ENCODE measurements around the gene SSU72. TPM values are rescaled to one million over a fixed set of nuclear protein-coding genes. Genes with fewer than 3 reads are reported as not detected.

SSU72 gene
- total RNA-seq, 1 donor from 2014 or later: 137 TPM

DNA sequence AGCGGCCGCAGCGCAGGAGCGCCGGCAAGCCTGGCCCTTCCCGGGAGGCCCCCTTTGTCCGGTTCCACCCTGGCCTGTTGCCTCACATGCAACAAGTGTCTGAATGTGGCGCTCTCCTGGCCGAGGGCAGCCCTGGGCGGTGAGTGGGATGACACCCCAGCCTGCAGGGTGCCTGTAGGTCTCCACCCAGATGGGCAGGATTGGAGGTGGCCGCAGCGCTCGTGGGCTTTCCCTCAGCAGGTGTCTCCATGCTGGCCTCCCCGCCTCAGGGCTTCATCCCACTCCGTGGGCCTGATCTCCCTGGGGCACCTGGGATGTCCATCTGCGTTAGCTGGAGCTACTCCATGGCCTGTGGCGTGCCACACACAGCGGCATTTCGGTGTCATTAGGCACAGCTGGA lies 42.2 kb upstream of the SSU72 start:
- intact Hi-C loops (cut with micrococcal nuclease): loop anchor here (10.0 kb wide), 2 partner anchors 108 to 778 kb away; partner anchors contain the start of genes CDK11A, MORN1 and RER1
- H3K36me3 Mint-ChIP-seq (ENCODE audit: low read depth): peaks cover 4% of the 10 kb centered on the region
- peak overlapping the region; percentile 86 for H3K27ac Mint-ChIP-seq
- H3K4me3 Mint-ChIP-seq: peak overlapping the region; percentile 85
- no peaks in the 10 kb centered on the region for H3K27me3 Mint-ChIP-seq (ENCODE audit: insufficient read depth)
- H3K9me3 Mint-ChIP-seq: no peaks in the 10 kb centered on the region
- H3K4me1 Mint-ChIP-seq (ENCODE audit: low read depth): peaks cover 25% of the 10 kb centered on the region
- DNase-seq (ENCODE audit: low spot score): no peak

DNA sequence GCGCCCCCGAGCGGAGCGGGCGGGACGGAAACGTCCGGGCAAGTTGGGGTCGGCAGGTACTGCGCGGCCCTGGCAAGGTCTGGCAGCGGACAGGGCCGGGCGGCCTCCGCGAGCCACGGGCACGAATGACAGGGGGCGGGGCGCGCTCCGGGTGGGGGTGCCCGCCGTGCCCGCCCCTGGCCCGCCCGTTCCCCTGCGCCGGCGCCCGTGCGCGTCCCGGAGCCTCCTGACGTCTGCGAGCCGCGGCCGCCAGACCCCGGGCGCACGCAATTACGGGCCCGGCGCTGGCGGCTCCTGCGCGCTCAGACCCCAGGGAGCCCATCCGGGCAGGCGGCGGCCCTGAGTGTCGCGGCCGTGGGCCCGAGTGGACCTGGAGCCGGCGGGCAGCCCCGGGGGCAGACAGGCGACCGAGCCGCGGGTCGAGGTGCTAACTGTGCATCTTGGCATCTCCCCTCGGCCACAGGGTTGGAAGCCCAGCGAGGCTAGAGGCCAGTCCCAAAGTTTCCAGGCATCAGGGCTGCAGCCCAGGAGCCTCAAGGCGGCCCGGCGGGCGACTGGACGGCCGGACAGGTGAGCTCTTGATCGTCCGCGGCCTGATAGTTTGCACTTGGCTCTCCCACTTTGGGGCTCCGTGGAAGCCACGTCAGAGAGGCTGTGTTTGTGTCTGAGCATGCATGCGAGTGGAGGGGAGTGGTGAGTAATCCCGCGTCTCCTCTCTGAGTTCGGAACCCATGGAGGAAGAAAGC lies 41.6 kb upstream of the SSU72 start:
- peak; percentile 49 for DNase-seq (ENCODE audit: low spot score)
- intact Hi-C loops (cut with micrococcal nuclease): loop anchor here (10.0 kb wide), 2 partner anchors 109 to 779 kb away; partner anchors contain the start of genes CDK11A, MORN1 and RER1
- H3K4me1 Mint-ChIP-seq (ENCODE audit: low read depth): peaks cover 25% of the 10 kb centered on the region
- H3K9me3 Mint-ChIP-seq: no peaks in the 10 kb centered on the region
- H3K27ac Mint-ChIP-seq: peak overlapping the region; percentile 86
- peaks cover 4% of the 10 kb centered on the region for H3K36me3 Mint-ChIP-seq (ENCODE audit: low read depth)
- peak overlapping the region; percentile 85 for H3K4me3 Mint-ChIP-seq
- no peaks in the 10 kb centered on the region for H3K27me3 Mint-ChIP-seq (ENCODE audit: insufficient read depth)

- Mint-ChIP-seq H3K4me1 (ENCODE audit: low read depth) (peaks cover 25% of the 10 kb centered on the region), H3K4me3 (peak within 1 kb of the TSS; percentile 92), H3K9me3 (no peaks in the 10 kb centered on the region), H3K36me3 (ENCODE audit: low read depth) (peaks cover 4% of the 10 kb centered on the region), H3K27ac (peak within 1 kb of the TSS; percentile 99), H3K27me3 (ENCODE audit: insufficient read depth) (no peaks in the 10 kb centered on the region)
- DNase-seq (ENCODE audit: low spot score): peak; percentile 98
- intact Hi-C loops (cut with micrococcal nuclease): loop anchor here (1.0 to 10.0 kb wide), 9 partner anchors 15 to 779 kb away; partner anchors contain the start of genes ATAD3B, AURKAIP1, C1orf159 and CDK11A
Observed at GRCh38 chr1:1615256-1616044, 40.8 kb upstream of the SSU72 start, which contains the start of gene MIB2. TSS of gene MIB2 (plus strand) at chr1:1615500. CDS start at chr1:1623453, 7,953 bp downstream.

DNA sequence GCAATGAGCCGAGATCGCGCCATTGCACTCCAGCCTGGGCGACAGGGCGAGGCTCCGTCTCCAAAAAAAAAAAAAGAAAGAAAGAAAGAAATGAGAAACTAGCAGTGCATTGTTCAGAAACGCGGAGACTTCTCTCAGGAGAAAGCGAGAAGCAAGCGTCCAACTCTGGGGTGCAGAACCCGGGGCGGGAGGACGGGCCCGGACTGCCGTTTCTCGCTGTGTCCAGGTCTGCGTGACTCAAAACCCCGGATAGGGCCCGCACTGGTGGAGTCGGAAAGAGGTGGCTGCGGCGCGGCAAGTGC lies 40.2 kb upstream of the SSU72 start:
- Mint-ChIP-seq H3K9me3 (no peaks in the 10 kb centered on the region), H3K27ac (peak overlapping the region; percentile 99), H3K27me3 (ENCODE audit: insufficient read depth) (no peaks in the 10 kb centered on the region), H3K36me3 (ENCODE audit: low read depth) (peaks cover 4% of the 10 kb centered on the region), H3K4me1 (ENCODE audit: low read depth) (peaks cover 25% of the 10 kb centered on the region), H3K4me3 (peak overlapping the region; percentile 92)
- DNase-seq (ENCODE audit: low spot score): no peak
- intact Hi-C loops (cut with micrococcal nuclease): loop anchor here (1.0 to 10.0 kb wide), 11 partner anchors 16 to 780 kb away; partner anchors contain the start of genes ATAD3B, AURKAIP1, C1orf159 and CDK11A

- H3K4me1 Mint-ChIP-seq (ENCODE audit: low read depth): peaks cover 25% of the 10 kb centered on the region
- intact Hi-C loops (cut with micrococcal nuclease): loop anchor here (1.0 to 10.0 kb wide), 7 partner anchors 16 to 780 kb away; partner anchors contain the start of genes CDK11A, MORN1, PUSL1 and RER1
- no peaks in the 10 kb centered on the region for H3K9me3 Mint-ChIP-seq
- peak; percentile 54 for DNase-seq (ENCODE audit: low spot score)
- H3K36me3 Mint-ChIP-seq (ENCODE audit: low read depth): peaks cover 4% of the 10 kb centered on the region
- H3K27me3 Mint-ChIP-seq (ENCODE audit: insufficient read depth): no peaks in the 10 kb centered on the region
- peak overlapping the region; percentile 99 for H3K27ac Mint-ChIP-seq
- H3K4me3 Mint-ChIP-seq: peak overlapping the region; percentile 92
Observed at GRCh38 chr1:1614204-1614953, 39.7 kb upstream of the SSU72 start.

GRCh38 chr1:1613509-1614082 lies 38.9 kb upstream of the SSU72 start:
- Mint-ChIP-seq H3K4me3 (peak overlapping the region; percentile 92), H3K27ac (peak overlapping the region; percentile 99), H3K27me3 (ENCODE audit: insufficient read depth) (no peaks in the 10 kb centered on the region), H3K9me3 (no peaks in the 10 kb centered on the region), H3K36me3 (ENCODE audit: low read depth) (peaks cover 4% of the 10 kb centered on the region), H3K4me1 (ENCODE audit: low read depth) (peaks cover 25% of the 10 kb centered on the region)
- no peak for DNase-seq (ENCODE audit: low spot score)
- intact Hi-C loops (cut with micrococcal nuclease): loop anchor here (1.0 to 10.0 kb wide), 7 partner anchors 17 to 781 kb away; partner anchors contain the start of genes CDK11A, MORN1, PUSL1 and RER1

DNA sequence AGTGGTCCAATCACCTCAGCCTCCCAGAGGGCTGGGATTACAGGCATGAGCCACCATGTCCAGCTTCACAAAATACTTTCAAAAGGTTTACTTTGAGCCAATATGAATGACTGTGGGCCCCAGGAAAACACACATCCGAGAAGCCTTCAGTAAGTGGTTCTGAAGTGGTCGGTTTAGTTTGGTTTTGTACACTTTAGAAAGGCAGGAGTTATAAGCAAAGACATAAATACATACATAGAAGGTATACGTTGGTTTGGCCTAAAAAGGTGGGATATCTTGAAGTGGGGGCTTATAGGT lies 37.4 kb upstream of the SSU72 start:
- intact Hi-C loops (cut with micrococcal nuclease): loop anchor here (10.0 kb wide), 2 partner anchors 113 to 783 kb away; partner anchors contain the start of genes CDK11A, MORN1 and RER1

GRCh38 chr1:1610796-1611195 lies 36.1 kb upstream of the SSU72 start:
- no peaks in the 10 kb centered on the region for H3K9me3 Mint-ChIP-seq
- H3K4me1 Mint-ChIP-seq (ENCODE audit: low read depth): peaks cover 31% of the 10 kb centered on the region
- H3K36me3 Mint-ChIP-seq (ENCODE audit: low read depth): no peaks in the 10 kb centered on the region
- no peak overlapping the region for H3K27ac Mint-ChIP-seq
- intact Hi-C loops (cut with micrococcal nuclease): loop anchor here (10.0 kb wide), 2 partner anchors 114 to 784 kb away; partner anchors contain the start of genes CDK11A, MORN1 and RER1
- H3K27me3 Mint-ChIP-seq (ENCODE audit: insufficient read depth): no peaks in the 10 kb centered on the region
- H3K4me3 Mint-ChIP-seq: no peak overlapping the region
- no peak for DNase-seq (ENCODE audit: low spot score)

More for the DNA sequence above, 37.4 kb upstream of the SSU72 start:
- DNase-seq (ENCODE audit: low spot score): no peak
- no peaks in the 10 kb centered on the region for H3K27me3 Mint-ChIP-seq (ENCODE audit: insufficient read depth)
- peak overlapping the region; percentile 67 for H3K27ac Mint-ChIP-seq
- no peaks in the 10 kb centered on the region for H3K36me3 Mint-ChIP-seq (ENCODE audit: low read depth)
- no peak overlapping the region for H3K4me3 Mint-ChIP-seq
- peaks cover 26% of the 10 kb centered on the region for H3K4me1 Mint-ChIP-seq (ENCODE audit: low read depth)
- no peaks in the 10 kb centered on the region for H3K9me3 Mint-ChIP-seq

DNA sequence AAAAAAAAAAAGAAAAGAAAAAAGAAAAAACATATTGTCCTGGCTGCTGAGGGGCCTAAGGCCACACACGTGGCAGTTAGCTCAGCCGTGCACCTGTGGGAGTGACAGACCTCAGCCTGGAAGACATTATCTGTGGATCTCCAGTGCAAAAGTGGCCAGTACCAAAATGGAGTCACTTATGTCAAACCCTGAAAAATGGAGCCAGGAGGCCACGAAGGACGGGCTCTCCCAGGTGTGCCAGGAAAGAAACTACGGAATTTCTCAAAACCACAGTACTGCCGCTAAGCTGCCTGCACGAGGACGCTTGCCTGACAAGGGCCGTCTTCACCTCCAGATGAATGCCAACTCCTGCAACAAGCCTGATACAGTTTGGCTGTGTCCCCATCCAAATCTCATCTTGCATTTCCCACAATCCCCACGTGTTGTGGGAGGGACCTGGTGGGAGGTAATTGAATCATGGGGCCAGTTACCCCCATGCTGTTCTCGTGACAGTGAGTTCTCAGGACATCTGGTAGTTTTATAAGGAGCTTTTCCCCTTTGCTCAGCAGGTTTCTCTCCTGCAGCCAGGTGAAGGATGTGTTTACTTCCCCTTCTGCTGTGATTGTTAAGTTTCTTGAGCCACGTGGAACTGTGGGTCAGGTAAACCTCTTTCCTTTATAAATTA lies 35.3 kb upstream of the SSU72 start:
- Mint-ChIP-seq H3K36me3 (ENCODE audit: low read depth) (no peaks in the 10 kb centered on the region), H3K9me3 (no peaks in the 10 kb centered on the region), H3K4me1 (ENCODE audit: low read depth) (peaks cover 30% of the 10 kb centered on the region), H3K4me3 (no peak overlapping the region), H3K27ac (no peak overlapping the region), H3K27me3 (ENCODE audit: insufficient read depth) (no peaks in the 10 kb centered on the region)
- no peak for DNase-seq (ENCODE audit: low spot score)
- intact Hi-C loops (cut with micrococcal nuclease): loop anchor here (10.0 kb wide), 2 partner anchors 115 to 785 kb away; partner anchors contain the start of genes CDK11A, MORN1 and RER1

DNA sequence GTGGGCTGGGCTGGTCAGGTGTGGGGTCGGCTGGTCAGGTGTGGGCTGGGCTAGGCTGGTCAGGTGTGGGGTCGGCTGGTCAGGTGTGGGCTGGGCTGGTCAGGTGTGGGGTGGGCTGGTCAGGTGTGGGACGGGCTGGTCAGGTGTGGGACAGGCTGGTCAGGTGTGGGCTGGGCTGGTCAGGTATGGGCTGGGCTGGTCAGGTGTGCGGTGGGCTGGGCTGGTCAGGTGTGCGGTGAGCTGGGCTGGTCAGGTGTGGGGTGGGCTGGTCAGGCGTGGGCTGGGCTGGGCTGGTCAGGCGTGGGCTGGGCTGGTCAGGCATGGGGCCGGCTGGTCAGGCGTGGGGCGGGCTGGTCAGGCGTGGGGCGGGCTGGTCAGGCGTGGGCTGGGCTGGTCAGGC lies 31.6 kb upstream of the SSU72 start:
- no peaks in the 10 kb centered on the region for H3K27me3 Mint-ChIP-seq (ENCODE audit: insufficient read depth)
- intact Hi-C loops (cut with micrococcal nuclease): no loop called here
- no peak for DNase-seq (ENCODE audit: low spot score)
- no peak overlapping the region for H3K4me3 Mint-ChIP-seq
- no peaks in the 10 kb centered on the region for H3K36me3 Mint-ChIP-seq (ENCODE audit: low read depth)
- H3K9me3 Mint-ChIP-seq: no peaks in the 10 kb centered on the region
- peaks cover 13% of the 10 kb centered on the region for H3K4me1 Mint-ChIP-seq (ENCODE audit: low read depth)
- no peak overlapping the region for H3K27ac Mint-ChIP-seq

DNA sequence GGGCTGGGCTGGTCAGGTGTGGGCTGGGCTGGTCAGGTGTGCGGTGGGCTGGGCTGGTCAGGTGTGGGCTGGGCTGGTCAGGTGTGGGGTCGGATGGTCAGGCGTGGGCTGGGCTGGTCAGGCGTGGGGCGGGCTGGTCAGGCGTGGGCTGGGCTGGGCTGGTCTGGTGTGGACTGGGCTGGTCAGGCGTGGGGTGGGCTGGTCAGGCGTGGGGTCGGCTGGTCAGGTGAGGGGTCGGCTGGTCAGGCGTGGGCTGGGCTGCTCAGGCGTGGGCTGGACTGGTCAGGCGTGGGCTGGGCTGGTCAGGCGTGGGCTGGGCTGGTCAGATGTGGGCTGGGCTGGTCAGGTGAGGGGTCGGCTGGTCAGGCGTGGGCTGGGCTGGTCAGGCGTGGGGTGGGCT lies 31.1 kb upstream of the SSU72 start:
- DNase-seq (ENCODE audit: low spot score): no peak
- no peaks in the 10 kb centered on the region for H3K27me3 Mint-ChIP-seq (ENCODE audit: insufficient read depth)
- H3K36me3 Mint-ChIP-seq (ENCODE audit: low read depth): no peaks in the 10 kb centered on the region
- H3K4me1 Mint-ChIP-seq (ENCODE audit: low read depth): peaks cover 13% of the 10 kb centered on the region
- H3K9me3 Mint-ChIP-seq: no peaks in the 10 kb centered on the region
- H3K27ac Mint-ChIP-seq: no peak overlapping the region
- no peak overlapping the region for H3K4me3 Mint-ChIP-seq
- intact Hi-C loops (cut with micrococcal nuclease): no loop called here
